ENCODE measurements around the gene EPHX1.

EPHX1 gene

GRCh38 chr1:225844236-225845061 is 34.5 kb downstream of the EPHX1 start:
- DNase-seq, result no peak

DNA sequence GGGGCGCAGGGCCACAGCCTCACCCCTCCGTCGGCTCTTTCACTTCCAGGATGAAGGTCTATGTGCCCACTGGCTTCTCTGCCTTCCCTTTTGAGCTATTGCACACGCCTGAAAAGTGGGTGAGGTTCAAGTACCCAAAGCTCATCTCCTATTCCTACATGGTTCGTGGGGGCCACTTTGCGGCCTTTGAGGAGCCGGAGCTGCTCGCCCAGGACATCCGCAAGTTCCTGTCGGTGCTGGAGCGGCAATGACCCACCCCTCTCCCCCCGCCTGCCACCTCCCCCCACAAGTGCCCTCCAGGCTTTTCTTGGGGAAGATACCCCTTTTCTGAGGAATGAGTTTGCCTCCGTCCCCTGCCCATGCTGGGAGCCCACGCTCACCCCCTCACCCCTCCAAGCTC is 35.2 kb downstream of the EPHX1 start:
- DNase-seq, result no peak

DNA sequence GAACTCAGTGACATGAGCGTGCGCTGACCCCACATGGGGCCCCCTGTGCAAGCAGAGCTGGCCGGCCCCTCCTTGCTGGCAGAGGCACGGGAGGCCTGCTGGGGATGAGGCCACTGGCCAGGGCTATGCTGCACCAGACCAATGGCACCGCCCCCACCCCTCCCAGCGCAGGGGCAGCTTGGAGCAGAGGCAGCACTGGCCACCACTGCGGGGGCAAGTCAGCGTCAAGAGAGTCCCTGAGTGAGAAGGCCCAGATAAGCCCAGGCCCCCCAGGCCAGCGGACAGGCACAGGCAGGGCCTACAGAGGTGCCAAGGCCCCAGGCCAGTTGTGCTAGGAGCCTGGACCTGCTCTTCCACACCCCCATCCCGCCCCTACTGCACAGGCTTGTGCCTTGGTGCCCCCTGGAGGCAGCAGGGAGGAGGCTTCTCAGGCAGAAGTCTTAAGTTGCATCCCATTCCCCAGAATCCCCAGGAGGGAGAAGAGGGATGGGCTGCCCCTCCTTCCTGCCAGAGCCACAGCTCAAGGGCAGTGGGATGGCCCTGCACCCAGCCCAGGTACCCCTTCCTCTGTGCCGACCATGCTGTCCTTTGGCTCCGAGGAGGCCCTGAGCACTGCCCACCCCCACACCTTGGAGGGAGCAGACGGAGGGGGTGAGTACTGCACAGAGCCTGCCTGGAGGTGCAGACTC is 35.8 kb downstream of the EPHX1 start:
- peak; percentile 25 for DNase-seq

GRCh38 chr1:225846331-225847310 is 36.7 kb downstream of the EPHX1 start:
- DNase-seq, result no peak

DNA sequence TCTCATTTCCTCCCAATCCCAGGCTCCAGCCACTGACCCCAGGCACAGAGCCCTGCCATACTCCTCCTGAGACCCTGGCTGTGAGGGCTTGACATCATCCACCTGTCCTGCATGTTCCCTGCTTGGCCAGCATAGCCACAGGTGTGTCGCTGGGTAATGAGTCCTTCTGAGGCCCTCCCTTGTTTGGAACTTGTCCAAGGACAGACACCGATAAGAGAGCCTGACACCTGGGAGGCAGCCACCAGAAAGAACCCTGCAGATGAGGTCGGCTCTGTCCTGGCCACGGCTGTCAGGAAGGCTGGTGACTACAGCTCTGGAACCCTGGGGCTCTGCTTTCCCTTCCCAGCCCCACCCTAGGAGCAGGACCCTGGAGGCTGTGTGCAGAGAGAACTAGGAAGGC is 37.7 kb downstream of the EPHX1 start:
- DNase-seq, result no peak

GRCh38 chr1:225848030-225848955 is 38.4 kb downstream of the EPHX1 start:
- peak; percentile 30 for DNase-seq

GRCh38 chr1:225849925-225850324 is 40.0 kb downstream of the EPHX1 start:
- peak; percentile 44 for DNase-seq

GRCh38 chr1:225850370-225850769 is 40.4 kb downstream of the EPHX1 start:
- no peak for DNase-seq

GRCh38 chr1:225851805-225852204 is 41.9 kb downstream of the EPHX1 start:
- DNase-seq, result no peak

- DNase-seq, result no peak
These were observed 42.6 kb downstream of the EPHX1 start for GRCh38 chr1:225852413-225853124.

DNA sequence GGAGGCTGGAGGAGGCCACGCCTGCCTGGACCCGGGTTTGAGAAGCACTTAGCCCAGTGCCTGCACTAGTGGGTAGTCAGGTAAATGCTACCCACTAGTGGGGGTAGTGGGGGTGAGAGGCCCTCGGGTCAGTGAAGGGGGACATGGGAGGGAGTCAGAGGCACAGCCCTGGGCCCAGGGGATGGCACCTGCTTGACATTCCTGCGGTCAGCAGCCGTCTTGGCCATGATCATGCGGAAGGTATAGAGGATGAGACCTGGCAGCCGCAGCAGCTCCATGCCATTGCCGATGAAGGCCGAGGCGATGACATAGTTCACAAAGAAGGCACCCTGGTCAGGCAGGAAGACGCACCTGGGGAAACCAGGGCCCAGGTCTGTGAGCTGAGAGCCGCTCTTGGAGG is 43.5 kb downstream of the EPHX1 start:
- DNase-seq, result no peak

DNA sequence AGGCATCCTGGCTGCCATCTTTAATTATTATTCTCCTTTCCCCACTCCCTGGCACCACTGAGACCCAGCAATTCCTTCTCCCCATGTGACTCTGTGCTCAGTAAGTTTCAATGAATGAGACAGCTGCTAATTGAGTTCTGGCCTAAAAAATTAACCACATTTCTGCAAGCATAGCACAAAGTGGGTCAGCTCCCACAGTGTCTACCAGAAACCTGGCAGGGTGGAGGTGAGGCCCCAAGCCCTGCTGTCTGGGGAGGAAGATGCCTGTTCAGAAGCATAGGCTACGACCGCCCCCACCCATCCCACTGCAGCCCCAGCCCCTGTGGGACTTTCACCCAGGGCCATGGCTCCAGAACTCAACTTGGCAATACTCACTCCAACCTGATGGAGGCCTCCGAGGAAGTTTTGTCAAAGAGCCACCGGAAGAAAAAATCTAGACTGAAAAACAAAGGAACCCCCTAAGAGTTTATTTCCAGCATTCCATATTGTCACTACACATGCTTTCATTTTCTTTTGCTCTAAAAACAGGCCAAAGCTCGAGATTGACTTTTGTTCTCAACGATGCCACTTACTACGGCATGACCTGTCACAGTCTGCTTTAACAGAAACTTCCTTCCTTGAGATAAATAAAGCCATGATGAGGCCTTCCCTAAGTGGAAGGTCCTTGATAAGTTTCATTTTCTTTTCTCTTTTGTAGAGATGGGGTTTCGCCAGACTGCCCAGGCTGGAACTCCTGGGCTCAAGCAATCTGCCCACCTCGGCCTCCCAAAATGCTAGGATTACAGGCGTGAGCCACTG is 45.8 kb downstream of the EPHX1 start:
- no peak for DNase-seq

DNA sequence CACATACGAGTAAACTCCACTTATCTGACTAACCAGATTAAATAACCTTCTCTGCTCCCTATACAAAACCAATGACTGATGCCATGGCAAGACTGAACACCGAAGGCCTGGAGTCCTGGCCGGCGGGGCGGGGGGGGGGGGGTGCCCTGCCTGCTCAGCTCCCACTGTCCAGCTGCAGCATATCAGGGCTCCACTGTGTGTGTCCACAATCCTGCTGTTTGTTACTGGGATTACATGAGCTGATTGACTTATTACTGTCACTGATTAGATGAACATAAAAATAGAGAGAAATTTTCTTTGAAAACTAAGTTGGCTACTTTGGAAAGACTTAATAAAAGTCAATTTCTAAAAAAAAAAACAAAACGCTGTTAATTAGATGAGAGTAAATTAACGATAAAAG is 47.3 kb downstream of the EPHX1 start:
- DNase-seq, result no peak

DNA sequence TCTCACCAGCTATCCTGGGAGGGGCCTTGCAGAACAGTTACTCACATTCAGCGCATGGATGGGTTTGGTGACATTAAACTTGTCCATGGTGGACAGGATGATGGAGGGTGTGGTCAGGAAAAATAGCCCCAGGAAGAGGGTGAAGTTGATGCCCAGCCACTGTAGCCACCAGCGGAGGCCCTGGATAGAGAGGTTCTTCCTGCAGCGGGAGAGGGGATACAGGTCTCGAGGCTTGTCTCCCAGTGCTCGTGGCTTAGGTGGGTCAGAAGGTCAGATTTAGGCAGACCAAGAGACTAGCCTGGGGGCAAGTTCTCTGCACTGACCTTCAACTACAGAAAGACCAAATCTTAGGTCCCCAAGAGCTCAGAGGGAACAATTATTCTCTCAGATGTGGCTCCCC is 49.2 kb downstream of the EPHX1 start:
- DNase-seq, result no peak

- DNase-seq, result no peak
These were observed 50.2 kb downstream of the EPHX1 start for GRCh38 chr1:225860107-225860506.

- DNase-seq, result no peak
These were observed 51.0 kb downstream of the EPHX1 start for GRCh38 chr1:225860876-225861441.

DNA sequence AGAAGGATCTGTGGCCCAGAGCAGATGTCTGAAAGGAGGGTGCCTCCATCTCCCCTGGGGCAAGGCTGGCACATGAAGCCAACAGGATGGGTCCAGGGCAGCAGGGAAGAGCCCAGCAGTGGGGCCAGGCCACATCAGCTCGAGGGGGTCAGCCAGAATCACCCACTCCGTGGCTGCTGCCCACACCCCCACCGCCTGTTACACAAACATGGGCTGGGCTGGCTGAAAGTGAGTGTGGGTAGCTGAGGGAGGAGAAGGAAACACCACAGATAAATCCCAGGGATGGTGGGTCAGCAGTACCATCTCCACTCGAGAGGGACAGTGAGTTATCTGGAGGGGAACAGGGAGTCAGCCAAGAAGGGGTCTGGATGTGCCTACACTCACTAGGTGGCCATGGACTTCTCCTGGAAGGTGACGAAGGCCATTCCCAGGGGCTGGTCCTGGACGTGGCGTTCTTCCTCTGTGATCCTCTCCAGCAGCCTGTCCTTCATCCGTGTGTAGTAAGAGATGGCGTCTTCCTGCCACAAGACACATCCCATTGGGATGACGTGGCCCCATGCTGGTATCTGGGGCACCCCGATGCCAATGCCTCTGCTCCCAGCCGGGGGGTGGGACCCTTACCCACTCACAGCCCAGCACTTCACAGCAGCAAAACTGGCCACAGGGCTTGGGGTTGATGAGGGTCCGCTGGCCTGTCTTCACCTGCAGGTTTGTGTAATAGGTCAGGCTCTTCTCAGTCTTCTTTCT is 52.1 kb downstream of the EPHX1 start:
- DNase-seq, result no peak

GRCh38 chr1:225862581-225862950 is 52.6 kb downstream of the EPHX1 start:
- no peak for DNase-seq

DNA sequence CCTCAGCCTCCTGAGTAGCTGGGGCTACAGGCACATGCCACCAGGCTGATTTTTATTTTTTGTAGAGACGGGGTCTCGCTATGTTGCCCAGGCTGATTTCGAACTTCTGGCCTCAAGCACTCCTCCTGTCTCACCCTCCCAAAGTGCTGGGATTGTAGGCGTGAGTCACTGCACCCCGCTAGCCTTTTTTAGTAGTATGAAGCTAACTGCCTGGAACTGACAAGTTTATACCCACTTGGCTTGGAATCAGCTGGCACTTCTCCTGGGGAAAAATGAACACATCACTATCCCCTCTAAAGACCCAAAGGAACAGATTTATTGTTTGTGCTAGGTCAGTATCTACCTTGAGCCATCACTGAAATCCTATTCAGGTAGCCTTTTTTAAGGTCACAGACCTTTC is 53.2 kb downstream of the EPHX1 start:
- no peak for DNase-seq

DNA sequence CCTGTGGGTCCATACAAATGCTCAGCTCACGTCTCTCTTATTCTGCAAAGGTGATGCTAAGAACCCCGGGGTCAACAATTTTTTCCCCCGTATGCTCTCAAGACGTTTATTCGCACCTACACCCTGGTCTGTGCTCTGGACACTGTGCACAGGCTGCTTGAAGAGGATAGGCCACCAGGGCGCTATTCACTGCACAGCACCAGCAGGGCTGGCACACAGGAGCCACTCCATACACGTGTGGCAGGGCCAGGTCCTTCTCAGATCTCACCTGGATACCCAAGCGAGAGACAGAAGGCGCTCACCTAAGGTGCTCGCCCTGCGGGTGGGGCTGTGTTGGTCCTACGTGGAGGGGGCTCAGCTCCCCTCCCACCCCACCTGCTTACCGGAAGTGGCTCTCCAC is 55.6 kb downstream of the EPHX1 start:
- DNase-seq, result no peak

All from CD4-positive, alpha-beta T cell treated with Interleukin-12 subunit alpha and Interleukin-12 subunit beta, for 1 hour (primary cell).